Breast epithelium (tissue), 4 donors: Measurements from ENCODE around the gene SPTBN5. TPM values are rescaled to one million over a fixed set of nuclear protein-coding genes. Genes with fewer than 3 reads are reported as not detected.

Source experiments
- DNase-seq, 2 donors: peaks; one replicate each; pipeline ENCODE4 v3.0.0-alpha.2; 2019; ENCODE audit warnings: low spot score in 2 of 2
- H3K27ac ChIP-seq, 2 donors: fragments of 200-600 bp; sonication (generic) in 1 of 2; one replicate each; pipeline ENCODE4 v1.5.1; 2016 to 2019; ENCODE audit warnings: mild to moderate bottlenecking in 1 of 2
- H3K27me3 ChIP-seq, 2 donors: fragments of 200-600 bp; sonication (generic) in 1 of 2; one replicate each; pipeline versions ENCODE4 v1.5.1 to v1.6.0; 2017 to 2019; ENCODE audit warnings: control low read depth in 1 of 2, mild to moderate bottlenecking in 1 of 2
- H3K36me3 ChIP-seq: fragments of 200-600 bp; one replicate; pipeline ENCODE4 v1.5.1; 2019
- H3K4me1 ChIP-seq, 2 donors: fragments of 200-600 bp; sonication (generic); one replicate each; pipeline ENCODE4 v1.5.1; 2016 to 2019; ENCODE audit warnings: control low read depth in 1 of 2
- H3K4me3 ChIP-seq, 3 donors: fragments of 200-600 bp; sonication (generic); 1 replicate in 2 of 3; 2 replicates in 1 of 3; pipeline ENCODE4 v1.5.1; 2016 to 2019; ENCODE audit warnings: mild to moderate bottlenecking in 3 of 3, moderate library complexity in 2 of 3
- H3K9me3 ChIP-seq, 2 donors: fragments of 200-600 bp; sonication (generic) in 1 of 2; one replicate each; pipeline ENCODE4 v1.5.1; 2016 to 2019; ENCODE audit warnings: control low read depth in 1 of 2
- CTCF ChIP-seq, 3 donors: fragments of 450-650 bp; IDR thresholded peaks; one replicate each; pipeline ENCODE4 v1.5.1; 2016 to 2017; ENCODE audit warnings: antibody characterized with exemption in 3 of 3, mild to moderate bottlenecking in 3 of 3, moderate library complexity in 3 of 3
- POLR2A ChIP-seq: fragments of 450-650 bp; IDR thresholded peaks from one replicate; pipeline ENCODE4 v1.6.1; 2016; ENCODE audit warnings: antibody characterized with exemption, mild to moderate bottlenecking, moderate library complexity
- POLR2AphosphoS5 ChIP-seq, 3 donors: sonication (generic); formaldehyde crosslinking; IDR thresholded peaks; one replicate each; pipeline ENCODE4 v1.6.1; 2017; ENCODE audit warnings: antibody characterized with exemption in 3 of 3
- intact Hi-C: fragments of 100-400 bp; cut with DNase I; formaldehyde crosslinking; loops from one replicate; pipeline ENCODE4 v1.15.1; 2023; ENCODE audit warnings: low total_unique reads
- total RNA-seq, 3 donors: library from RNA; depleted of rRNA; stranded (reverse); fragments of >200 nt; gene quantifications; one replicate each; pipeline ENCODE4 v1.1.0, GENCODE V29; 2016

Gene SPTBN5
- total RNA-seq, 3 donors from 2014 or later = 0.16 to 2.3 (median 2.0) TPM

GRCh38 chr15:41810651-41811431 lies 83.0 kb downstream of the SPTBN5 start:
- intact Hi-C loops = no loop called here
- Histone ChIP-seq H3K4me3 (no peak overlapping the region), H3K27me3 (no peaks in the 10 kb centered on the region), H3K36me3 (peaks cover 12% of the 10 kb centered on the region), H3K9me3 (no peaks in the 10 kb centered on the region), H3K4me1 (peaks cover 0 to 6% of the 10 kb centered on the region in 2 donors), H3K27ac (no peak overlapping the region)
- TF ChIP-seq POLR2A (no peak), POLR2AphosphoS5 (IDR thresholded peaks at IDR 0.05) (no peak), CTCF (IDR thresholded peaks at IDR 0.05) (no peak)
- DNase-seq = no peak

- no peaks in the 10 kb centered on the region for H3K9me3 ChIP-seq
- H3K36me3 ChIP-seq = peaks cover 12% of the 10 kb centered on the region
- TF ChIP-seq POLR2A (no peak), CTCF (IDR thresholded peaks at IDR 0.05) (no peak), POLR2AphosphoS5 (IDR thresholded peaks at IDR 0.05) (no peak)
- peaks cover 3 to 7% of the 10 kb centered on the region in 2 donors for H3K4me1 ChIP-seq
- intact Hi-C loops = no loop called here
- no peak overlapping the region for H3K27ac ChIP-seq
- DNase-seq = no peak
- no peak overlapping the region for H3K4me3 ChIP-seq
- no peaks in the 10 kb centered on the region for H3K27me3 ChIP-seq
Measured at GRCh38 chr15:41809526-41810220, 84.2 kb downstream of the SPTBN5 start.

GRCh38 chr15:41809121-41809520 lies 84.7 kb downstream of the SPTBN5 start:
- Histone ChIP-seq H3K4me1 (peaks cover 3 to 7% of the 10 kb centered on the region in 2 donors), H3K27me3 (no peaks in the 10 kb centered on the region), H3K9me3 (no peaks in the 10 kb centered on the region), H3K4me3 (no peak overlapping the region), H3K36me3 (peaks cover 12% of the 10 kb centered on the region), H3K27ac (no peak overlapping the region)
- DNase-seq = no peak
- TF ChIP-seq CTCF (IDR thresholded peaks at IDR 0.05) (no peak), POLR2A (no peak), POLR2AphosphoS5 (IDR thresholded peaks at IDR 0.05) (no peak)
- intact Hi-C loops = no loop called here

- peak in 1 of 2 donors; percentile 77 for DNase-seq
- H3K4me1 ChIP-seq = peaks cover 3 to 7% of the 10 kb centered on the region in 2 donors
- no peaks in the 10 kb centered on the region for H3K9me3 ChIP-seq
- intact Hi-C loops = no loop called here
- H3K36me3 ChIP-seq = no peaks in the 10 kb centered on the region
- H3K4me3 ChIP-seq = no peak overlapping the region
- H3K27ac ChIP-seq = peak overlapping the region; percentile 84 to 91
- TF ChIP-seq POLR2A (no peak), POLR2AphosphoS5 (IDR thresholded peaks at IDR 0.05) (no peak), CTCF (IDR thresholded peaks at IDR 0.05) (no peak)
- H3K27me3 ChIP-seq = no peaks in the 10 kb centered on the region
Measured at GRCh38 chr15:41806291-41807181, 87.3 kb downstream of the SPTBN5 start.
